Stimulated activated CD4-positive, alpha-beta T cell treated with anti-CD3 and anti-CD28 coated beads, Interleukin-1b, Interleukin-23, amount 100 ng/mL, for 1 hour (primary cell): Measurements from ENCODE around the gene TWIST2.

ENCODE experiments used
- DNase-seq, 2 donors: peaks; one replicate each; pipeline ENCODE4 v3.0.0-alpha.2; 2020; ENCODE audit warnings: low read depth in 2 of 2

TWIST2 gene

GRCh38 chr2:238838786-238839327, 9.0 kb upstream of the TWIST2 start:
- no peak for DNase-seq

GRCh38 chr2:238839428-238839827, 8.5 kb upstream of the TWIST2 start:
- DNase-seq: no peak

GRCh38 chr2:238841542-238842164, 6.2 kb upstream of the TWIST2 start:
- no peak for DNase-seq

DNA sequence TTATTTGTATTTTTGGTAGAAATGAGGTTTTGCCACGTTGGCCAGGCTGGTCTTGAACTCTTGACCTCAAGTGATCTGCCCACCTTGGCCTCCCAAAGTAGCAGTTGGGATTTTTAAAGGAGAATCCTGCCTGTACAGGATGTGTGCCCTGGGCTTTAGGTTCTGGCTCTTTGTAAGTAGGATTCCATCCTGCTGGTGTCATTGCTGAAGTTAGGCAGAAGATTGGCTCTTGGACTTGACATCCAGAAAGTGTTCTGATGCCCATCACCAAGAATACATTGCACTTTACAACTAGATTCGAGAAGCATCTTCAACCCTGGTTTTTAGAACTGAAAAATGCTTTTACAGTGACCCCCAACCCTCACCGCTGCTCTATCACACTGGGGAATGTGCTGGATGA, 4.4 kb upstream of the TWIST2 start:
- DNase-seq: no peak

DNA sequence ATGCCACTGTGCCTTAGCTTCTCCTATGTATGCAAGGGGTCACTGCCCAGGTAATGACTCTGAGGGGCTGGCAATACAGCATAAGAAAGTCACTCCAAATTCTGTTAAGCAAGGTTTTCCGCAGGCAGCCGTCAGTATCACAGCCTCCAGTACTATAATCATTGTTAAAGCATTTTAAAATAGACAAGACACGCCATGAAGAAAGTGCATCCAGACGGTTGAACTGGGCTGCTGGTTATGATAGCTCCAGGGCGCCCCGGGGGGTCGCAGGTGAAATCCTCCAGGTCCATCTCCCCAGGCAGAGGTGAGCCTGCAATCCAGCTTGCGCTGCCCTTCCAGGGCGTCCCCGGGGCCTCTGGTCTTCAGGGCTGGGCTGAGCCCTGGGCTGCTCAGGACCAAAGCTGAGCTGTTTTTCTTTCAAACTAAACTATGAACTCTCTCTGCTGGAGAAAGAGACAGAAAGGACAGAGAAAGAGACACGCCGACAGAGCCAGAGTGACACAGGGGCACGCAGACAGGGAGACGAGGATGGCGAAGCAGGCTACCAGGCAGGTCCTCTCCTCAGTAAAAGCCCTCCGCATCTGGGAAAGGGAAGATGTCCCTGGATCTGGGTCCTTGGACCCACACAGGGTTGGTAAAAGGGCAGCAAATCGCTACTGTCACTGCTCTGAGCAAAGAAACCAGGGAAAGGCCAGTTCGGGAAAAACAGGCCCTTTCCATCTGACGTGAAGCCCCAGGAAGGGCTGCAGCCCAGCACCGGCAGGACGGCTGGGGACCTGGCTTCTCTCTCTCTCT, 2.1 kb upstream of the TWIST2 start:
- DNase-seq: no peak

DNA sequence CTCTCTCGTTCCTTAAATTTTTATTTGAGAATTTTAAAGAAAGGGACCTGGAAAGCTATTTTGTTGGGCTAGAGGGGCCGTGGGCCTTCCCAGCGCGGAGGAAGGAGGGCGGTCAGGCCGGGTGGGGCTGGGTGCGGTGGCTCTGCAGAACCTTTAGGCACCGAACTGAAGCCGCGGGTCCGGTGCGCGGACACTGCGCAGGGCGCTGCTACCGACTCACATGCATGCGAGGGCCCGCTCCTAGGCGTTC, 1.6 kb upstream of the TWIST2 start:
- no peak for DNase-seq

DNA sequence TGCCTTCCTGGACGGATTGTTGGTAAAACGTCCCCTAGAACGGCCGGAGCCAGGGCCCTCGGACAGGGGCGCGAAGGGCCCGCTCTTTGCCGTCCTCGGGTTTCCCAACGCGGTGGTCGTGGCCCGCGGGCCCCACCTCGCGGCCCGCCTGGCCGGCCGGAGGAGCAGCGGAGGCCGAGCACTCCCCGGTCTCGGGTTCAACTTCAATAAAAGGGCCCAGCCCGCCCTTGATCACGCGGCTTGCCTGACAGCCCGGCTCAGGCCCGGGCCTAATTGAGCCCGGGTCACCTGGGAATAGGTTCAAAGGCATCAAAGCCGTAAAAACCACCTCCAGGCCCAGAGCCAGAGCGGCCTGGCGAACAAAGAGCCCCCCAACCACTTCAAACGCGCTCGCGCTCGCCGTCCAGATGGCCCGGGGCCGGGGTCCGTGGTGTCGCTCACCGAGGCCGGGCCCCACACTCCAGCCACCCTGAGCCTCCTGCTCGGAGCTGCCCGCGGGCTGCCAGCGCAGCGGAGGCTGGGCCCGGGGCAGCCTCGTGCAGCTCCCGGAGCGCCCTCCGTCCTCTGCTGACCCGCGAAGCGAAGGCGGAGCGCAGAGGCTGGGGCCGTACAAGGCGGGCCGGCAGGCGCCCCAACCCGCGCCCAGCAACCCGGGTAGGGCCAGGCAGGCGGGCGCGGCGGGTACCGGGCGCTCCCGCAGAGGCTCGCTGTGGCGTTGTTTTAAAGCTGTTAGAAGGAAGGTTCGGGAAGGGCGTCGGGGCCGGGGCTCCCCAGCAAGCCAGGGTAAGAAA, 1.1 kb upstream of the TWIST2 start:
- DNase-seq: no peak

- DNase-seq: no peak
Measured at GRCh38 chr2:238847419-238847801, 475 bp upstream of the TWIST2 start.

DNA sequence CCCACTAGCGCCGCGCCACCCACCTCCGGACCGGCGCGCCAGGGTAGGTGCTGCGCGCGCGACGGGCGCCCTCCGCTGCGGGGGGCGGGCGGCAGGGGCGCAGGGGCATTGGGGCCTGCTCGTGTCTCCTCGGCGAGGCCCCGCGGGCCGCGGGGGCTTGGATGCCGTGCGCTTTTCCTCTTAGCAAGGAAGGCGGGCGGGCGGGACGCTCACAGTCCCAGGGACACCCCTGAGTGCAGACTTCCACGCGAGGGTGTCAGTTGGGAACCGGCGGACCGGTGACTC, 748 bp downstream of the TWIST2 start:
- no peak for DNase-seq

DNA sequence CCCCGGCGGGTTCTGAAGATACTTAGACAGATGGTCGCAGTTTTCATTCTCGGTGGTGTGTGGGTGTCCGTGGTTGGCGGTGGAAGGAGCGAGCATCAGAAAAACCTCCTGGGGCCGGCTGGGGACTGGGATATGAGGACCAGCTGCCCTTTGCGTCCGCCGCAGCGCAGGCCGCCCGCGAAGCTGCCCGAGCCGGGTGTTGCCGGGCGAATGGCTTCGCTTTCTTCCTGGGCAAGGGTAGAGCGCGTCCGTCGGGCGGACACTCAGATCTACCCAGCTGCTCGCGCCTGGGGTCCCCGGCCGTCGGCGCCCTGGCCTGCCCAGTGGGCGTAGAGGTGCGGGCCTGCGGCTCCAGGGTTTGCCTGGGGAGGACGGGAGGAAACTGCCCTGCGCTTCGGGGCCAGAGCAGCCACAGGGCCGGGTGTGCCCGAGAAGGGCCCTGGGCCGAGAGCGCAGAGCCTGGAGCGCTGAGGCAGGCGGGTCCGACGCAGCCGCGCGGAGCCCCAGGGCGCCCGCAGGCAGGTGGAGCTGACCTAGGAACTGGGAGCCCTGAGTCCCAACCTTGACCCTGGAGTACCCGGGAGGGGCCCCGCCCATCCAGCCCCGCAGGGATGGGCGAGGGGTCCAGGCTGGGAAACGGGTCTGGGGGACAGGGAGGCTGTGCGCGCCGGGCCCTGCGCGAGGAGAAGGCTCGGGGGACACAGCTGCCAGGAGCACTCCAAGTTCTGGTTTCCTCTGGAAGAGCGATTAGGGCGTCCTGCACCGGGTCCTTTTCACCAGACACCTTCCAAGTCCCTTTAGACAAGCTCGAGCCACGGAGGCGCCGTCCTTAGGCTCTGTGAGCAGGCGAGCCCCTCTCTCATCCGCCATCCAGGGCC, 1.3 kb downstream of the TWIST2 start:
- DNase-seq: no peak

GRCh38 chr2:238850091-238850490, 2.2 kb downstream of the TWIST2 start:
- no peak for DNase-seq

DNA sequence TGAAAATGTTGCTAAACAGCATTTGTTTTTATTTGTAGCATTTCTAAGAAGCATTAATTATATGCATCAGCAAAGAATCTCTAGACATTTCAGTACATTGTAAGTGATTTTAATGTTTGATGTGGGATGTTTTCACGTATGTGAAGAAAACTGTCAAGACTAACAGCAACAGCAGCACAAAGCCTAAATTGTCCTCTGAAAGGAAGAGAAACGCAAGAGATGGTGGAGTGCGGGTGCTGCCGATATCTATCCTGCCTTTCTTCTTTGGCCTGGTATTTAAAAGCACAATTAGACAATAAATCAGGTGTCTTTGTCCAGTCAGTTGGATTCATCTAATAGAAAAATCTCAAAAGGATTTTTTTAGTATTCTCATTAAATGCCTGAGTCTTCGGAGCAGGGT, 3.1 kb downstream of the TWIST2 start:
- no peak for DNase-seq

DNA sequence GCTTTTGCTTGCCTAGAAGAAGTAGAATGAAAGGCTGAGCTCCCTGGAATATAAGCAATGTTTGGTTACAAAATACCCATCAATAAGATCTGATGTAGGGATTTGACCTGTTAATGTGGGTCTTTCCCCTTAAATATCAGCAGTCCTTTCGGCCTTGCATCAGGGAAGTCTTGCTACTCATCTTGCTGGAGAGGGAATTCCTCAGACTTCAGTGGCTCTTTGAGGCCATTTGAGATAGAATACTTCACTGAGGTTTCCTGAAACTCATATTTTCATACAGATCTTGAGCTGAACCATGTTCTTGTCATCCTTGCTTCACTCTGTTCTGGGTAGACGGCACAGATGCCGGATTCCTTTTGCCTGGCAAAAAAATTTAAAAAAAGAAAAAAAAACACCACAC, 3.9 kb downstream of the TWIST2 start:
- no peak for DNase-seq

GRCh38 chr2:238852206-238852869, 4.5 kb downstream of the TWIST2 start:
- no peak for DNase-seq

DNA sequence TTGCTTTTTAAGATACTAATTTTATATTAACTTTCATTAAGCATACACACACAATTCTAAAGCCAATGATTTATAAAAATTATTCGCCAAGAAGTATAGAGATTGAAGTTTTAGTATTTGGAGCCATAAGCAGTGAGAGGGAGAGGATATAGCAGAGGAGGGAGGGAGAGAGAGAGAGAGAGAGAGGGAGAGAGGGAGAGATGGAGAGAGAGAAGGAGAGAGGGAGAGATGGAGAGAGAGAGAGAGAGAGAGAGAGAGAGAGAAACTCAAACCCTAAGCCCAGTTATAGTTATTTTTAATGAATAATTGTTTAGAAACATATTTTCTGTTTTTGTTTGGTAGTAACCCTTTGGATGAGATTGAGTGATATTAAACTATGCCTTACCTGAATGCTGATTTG, 5.3 kb downstream of the TWIST2 start:
- DNase-seq: no peak

- no peak for DNase-seq
Measured at GRCh38 chr2:238853721-238854120, 5.8 kb downstream of the TWIST2 start.

- no peak for DNase-seq
Measured at GRCh38 chr2:238854246-238854645, 6.4 kb downstream of the TWIST2 start.

DNA sequence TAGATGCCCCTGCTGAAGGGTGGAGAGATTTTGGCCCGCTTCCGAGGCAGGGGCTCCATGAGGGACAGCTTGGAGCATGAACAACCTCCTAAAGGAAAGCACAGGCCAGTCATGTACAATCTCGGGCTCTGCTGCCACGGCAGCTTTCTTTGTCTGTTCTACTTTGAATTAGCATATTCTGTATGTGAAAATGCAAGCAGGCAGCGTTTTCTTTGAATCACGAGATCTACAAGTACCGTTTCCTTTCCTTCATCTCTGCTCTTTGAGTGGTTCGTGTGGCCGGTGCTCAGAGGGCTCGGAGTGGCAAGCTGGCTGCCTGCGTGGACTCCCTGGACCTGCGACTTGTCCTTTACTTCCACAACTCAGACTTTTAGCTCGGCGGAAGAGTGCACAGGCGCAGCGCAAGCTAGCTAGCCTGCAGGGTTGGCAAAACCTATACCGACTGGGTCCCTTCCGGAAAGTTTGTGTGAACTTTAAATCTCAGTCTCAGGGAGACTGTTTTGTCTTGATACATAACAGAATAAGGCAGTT, 6.9 kb downstream of the TWIST2 start:
- DNase-seq: no peak

- DNase-seq: no peak
Measured at GRCh38 chr2:238855299-238855698, 7.4 kb downstream of the TWIST2 start.

GRCh38 chr2:238855891-238856580, 8.2 kb downstream of the TWIST2 start:
- no peak for DNase-seq
